H9 (cell line): Measurements from ENCODE around the gene LAMP5. TPM values are rescaled to one million over a fixed set of nuclear protein-coding genes. Genes with fewer than 3 reads are reported as not detected.

Experiments
- DNase-seq: peaks from one replicate; pipeline ENCODE4 v3.0.0-alpha.2; 2017
- H2AFZ ChIP-seq: one replicate; pipeline ENCODE4 v1.6.1; 2013; ENCODE audit warnings: mild to moderate bottlenecking, low read length, control low read depth, moderate library complexity
- H2AK5ac ChIP-seq: 2 replicates; pipeline ENCODE4 v1.6.1; 2013; ENCODE audit warnings: low read length, control low read depth, mixed read lengths; ENCODE audit not compliant: insufficient read length
- H2BK120ac ChIP-seq: one replicate; pipeline ENCODE4 v1.6.1; 2013; ENCODE audit warnings: low read depth, mild to moderate bottlenecking, low read length, control low read depth, inconsistent platforms; ENCODE audit not compliant: poor library complexity, severe bottlenecking
- H2BK12ac ChIP-seq: 2 replicates; pipeline ENCODE4 v1.6.1; 2013; ENCODE audit warnings: low read length, control low read depth, mixed read lengths, low read depth; ENCODE audit not compliant: insufficient read length
- H2BK15ac ChIP-seq: 2 replicates; pipeline ENCODE4 v1.6.1; 2013; ENCODE audit warnings: low read depth, low read length, control low read depth
- H2BK20ac ChIP-seq: one replicate; pipeline ENCODE4 v1.6.1; 2013; ENCODE audit warnings: low read depth, mild to moderate bottlenecking, low read length, control low read depth, inconsistent platforms; ENCODE audit not compliant: poor library complexity, severe bottlenecking
- H2BK5ac ChIP-seq: 2 replicates; pipeline ENCODE4 v1.6.1; 2013; ENCODE audit warnings: low read length, control low read depth, mixed read lengths; ENCODE audit not compliant: insufficient read length
- H3K14ac ChIP-seq: 2 replicates; pipeline ENCODE4 v1.6.1; 2013; ENCODE audit warnings: low read length, control low read depth; ENCODE audit not compliant: insufficient read depth
- H3K18ac ChIP-seq: 2 replicates; pipeline ENCODE4 v1.6.1; 2013; ENCODE audit warnings: low read depth, mild to moderate bottlenecking, mixed read lengths, low read length, control low read depth; ENCODE audit not compliant: insufficient read length
- H3K23ac ChIP-seq: 2 replicates; pipeline ENCODE4 v1.6.1; 2013; ENCODE audit warnings: low read length, control low read depth, mixed read lengths, low read depth; ENCODE audit not compliant: insufficient read length
- H3K23me2 ChIP-seq: 2 replicates; pipeline ENCODE4 v1.6.1; 2013; ENCODE audit warnings: low read depth, mild to moderate bottlenecking, mixed read lengths, low read length, control low read depth; ENCODE audit not compliant: insufficient read length, poor library complexity, severe bottlenecking
- H3K27ac ChIP-seq: 2 replicates; pipeline ENCODE4 v1.5.1; 2013; ENCODE audit warnings: low read length, control low read depth, mixed read lengths, low read depth; ENCODE audit not compliant: insufficient read length
- H3K27me3 ChIP-seq: 2 replicates; pipeline ENCODE4 v1.6.1; 2013; ENCODE audit warnings: low read length, control low read depth, inconsistent platforms; ENCODE audit not compliant: insufficient read depth
- H3K4ac ChIP-seq: 2 replicates; pipeline ENCODE4 v1.6.1; 2013; ENCODE audit warnings: low read depth, mild to moderate bottlenecking, control low read depth, inconsistent platforms, low read length, moderate library complexity
- H3K4me1 ChIP-seq: 2 replicates; pipeline ENCODE4 v1.6.1; 2013; ENCODE audit warnings: low read length, control low read depth, inconsistent platforms; ENCODE audit not compliant: insufficient read depth
- H3K4me2 ChIP-seq: 2 replicates; pipeline ENCODE4 v1.6.1; 2013; ENCODE audit warnings: low read length, control low read depth, mixed read lengths; ENCODE audit not compliant: insufficient read length, insufficient read depth
- H3K56ac ChIP-seq: 2 replicates; pipeline ENCODE4 v1.6.1; 2013; ENCODE audit warnings: low read depth, mild to moderate bottlenecking, mixed read lengths, low read length, control low read depth; ENCODE audit not compliant: insufficient read length
- H3K79me1 ChIP-seq: 2 replicates; pipeline ENCODE4 v1.6.1; 2013; ENCODE audit warnings: low read depth, mild to moderate bottlenecking, moderate library complexity, low read length, control low read depth, inconsistent platforms; ENCODE audit not compliant: insufficient read depth, poor library complexity, severe bottlenecking
- H3K79me2 ChIP-seq: 2 replicates; pipeline ENCODE4 v1.6.1; 2013; ENCODE audit warnings: low read length, control low read depth, inconsistent platforms; ENCODE audit not compliant: insufficient read depth
- H3K9ac ChIP-seq: 2 replicates; pipeline ENCODE4 v1.6.1; 2013; ENCODE audit warnings: low read length, control low read depth, mixed read lengths; ENCODE audit not compliant: insufficient read length; ENCODE audit errors: extremely low read depth
- H3K9me3 ChIP-seq: one replicate; pipeline ENCODE4 v1.6.1; 2013; ENCODE audit warnings: low read depth, low read length, inconsistent platforms; ENCODE audit not compliant: control insufficient read depth
- H3T11ph ChIP-seq: one replicate; pipeline ENCODE4 v1.6.1; 2013; ENCODE audit warnings: mild to moderate bottlenecking, low read length, control low read depth, inconsistent platforms
- H4K20me1 ChIP-seq: one replicate; pipeline ENCODE4 v1.6.1; 2013; ENCODE audit not compliant: control insufficient read depth, insufficient read length, insufficient read depth
- H4K5ac ChIP-seq: 2 replicates; pipeline ENCODE4 v1.6.1; 2013; ENCODE audit warnings: low read depth, mild to moderate bottlenecking, mixed read lengths, low read length, control low read depth; ENCODE audit not compliant: insufficient read length
- H4K8ac ChIP-seq: replicated peaks from 2 replicates; pipeline ENCODE4 v1.6.1; 2013; ENCODE audit warnings: low read length, control low read depth, mixed read lengths, low read depth; ENCODE audit not compliant: insufficient read length
- H4K91ac ChIP-seq: 2 replicates; pipeline ENCODE4 v1.6.1; 2013; ENCODE audit warnings: low read depth, mild to moderate bottlenecking, moderate library complexity, mixed read lengths, low read length, control low read depth; ENCODE audit not compliant: insufficient read length
- H3K27ac Mint-ChIP-seq, 3 experiments: 2 replicates in 2 of 3; 3 replicates in 1 of 3; pipeline ENCODE4 v1.8.0; 2020 to 2021; ENCODE audit warnings: mixed read lengths in 3 of 3, mild to moderate bottlenecking in 1 of 3, moderate library complexity in 1 of 3
- H3K27me3 Mint-ChIP-seq: 2 replicates; pipeline ENCODE4 v1.8.0; 2021; ENCODE audit warnings: low read depth, mild to moderate bottlenecking, moderate library complexity, mixed read lengths
- H3K36me3 Mint-ChIP-seq, 3 experiments: 2 replicates in 2 of 3; 3 replicates in 1 of 3; pipeline ENCODE4 v1.8.0; 2020 to 2021; ENCODE audit warnings: low read depth in 3 of 3, mixed read lengths in 3 of 3; ENCODE audit not compliant: insufficient read depth in 1 of 3
- H3K4me1 Mint-ChIP-seq, 2 experiments: 2 replicates each; pipeline ENCODE4 v1.8.0; 2020; ENCODE audit warnings: mixed read lengths in 2 of 2
- H3K4me3 Mint-ChIP-seq, 2 experiments: 2 replicates in 1 of 2; 3 replicates in 1 of 2; pipeline ENCODE4 v1.8.0; 2020 to 2021; ENCODE audit warnings: mild to moderate bottlenecking in 2 of 2, mixed read lengths in 2 of 2, moderate library complexity in 1 of 2
- H3K9me3 Mint-ChIP-seq, 2 experiments: 2 replicates in 1 of 2; 3 replicates in 1 of 2; pipeline ENCODE4 v1.8.0; 2020; ENCODE audit warnings: mild to moderate bottlenecking in 2 of 2, mixed read lengths in 2 of 2, moderate library complexity in 1 of 2
- WGBS: extraction: QIAGEN DNeasy Blood & Tissue Kit; methylation state at CpG from one replicate; pipeline ENCODE4 v1.1.7; 2013; ENCODE audit warnings: missing lambda C conversion rate, low lambda C conversion rate, mixed read lengths; ENCODE audit not compliant: insufficient read length; ENCODE audit errors: extremely low coverage; 5-methylcytosine and 5-hydroxymethylcytosine counted together
- total RNA-seq: library from RNA; stranded (reverse); gene quantifications from 2 replicates; pipeline ENCODE4 v1.2.1, GENCODE V29; 2021
- TF ChIP-seq, protein P1 (sequence below): fragments of 200-600 bp; sonication (generic); conservative IDR thresholded peaks from 3 replicates; pipeline ENCODE4 v1.8.0; 2021; ENCODE audit warnings: antibody characterized with exemption, mild to moderate bottlenecking

The LAMP5 gene
- total RNA-seq, 1 experiment from 2014 or later: 0.35 TPM

DNA sequence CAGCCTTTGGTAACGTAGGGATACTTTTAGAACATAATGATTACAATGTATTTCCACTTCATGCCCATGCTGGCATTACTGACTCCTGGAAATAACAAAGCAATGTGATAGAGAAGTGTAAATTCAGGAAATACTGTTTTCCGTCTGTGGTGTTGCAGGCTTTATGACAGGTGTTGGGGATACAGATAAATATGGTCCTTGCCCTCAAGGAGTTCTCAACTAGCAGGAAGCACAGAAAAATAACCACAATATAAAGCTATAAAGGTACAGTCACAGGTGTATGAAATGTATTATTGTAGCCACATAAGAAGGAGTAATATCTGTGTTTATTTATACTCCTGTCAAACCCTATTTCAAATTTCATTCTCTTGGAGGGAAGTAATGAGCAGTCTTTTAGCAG lies 12.9 kb upstream of the LAMP5 start:
- Histone ChIP-seq H4K20me1 (no peaks in the 10 kb centered on the region), H3K79me2 (no peaks in the 10 kb centered on the region), H3K14ac (no peak overlapping the region), H3K56ac (no peak overlapping the region), H3K79me1 (no peaks in the 10 kb centered on the region), H4K5ac (no peak overlapping the region), H2AK5ac (no peak overlapping the region), H3K23me2 (no peaks in the 10 kb centered on the region), H3K9me3 (no peaks in the 10 kb centered on the region), H3K23ac (no peak overlapping the region), H3K9ac (no peak overlapping the region), H3T11ph (no peak overlapping the region), H3K4me1 (no peaks in the 10 kb centered on the region; the same call in 1 of the 2 replicates), H2BK15ac (no peak overlapping the region), H3K27me3 (peaks cover 14% of the 10 kb centered on the region; the same call in 1 of the 2 replicates), H3K27ac (no peak overlapping the region), H2BK12ac (no peak overlapping the region), H2AFZ (no peak overlapping the region), H2BK5ac (no peak overlapping the region), H3K4me2 (no peak overlapping the region), H3K18ac (no peak overlapping the region), H4K91ac (no peak overlapping the region), H2BK20ac (no peak overlapping the region), H2BK120ac (no peak overlapping the region), H3K4ac (no peak overlapping the region), H4K8ac (no peak overlapping the region)
- no peak overlapping the region for H3K4me3 Mint-ChIP-seq
- H3K4me1 Mint-ChIP-seq: peaks cover 8 to 11% of the 10 kb centered on the region in 2 experiments
- no CpG with 5 or more reads among the region's 2 CpGs for WGBS
- H3K36me3 Mint-ChIP-seq: no peaks in the 10 kb centered on the region
- no peak overlapping the region for H3K27ac Mint-ChIP-seq
- H3K9me3 Mint-ChIP-seq: peaks cover 1 to 4% of the 10 kb centered on the region in 2 experiments; a peak in 1 of 5 replicates
- H3K27me3 Mint-ChIP-seq: peaks cover 42% of the 10 kb centered on the region
- TF ChIP-seq, protein P1, sequence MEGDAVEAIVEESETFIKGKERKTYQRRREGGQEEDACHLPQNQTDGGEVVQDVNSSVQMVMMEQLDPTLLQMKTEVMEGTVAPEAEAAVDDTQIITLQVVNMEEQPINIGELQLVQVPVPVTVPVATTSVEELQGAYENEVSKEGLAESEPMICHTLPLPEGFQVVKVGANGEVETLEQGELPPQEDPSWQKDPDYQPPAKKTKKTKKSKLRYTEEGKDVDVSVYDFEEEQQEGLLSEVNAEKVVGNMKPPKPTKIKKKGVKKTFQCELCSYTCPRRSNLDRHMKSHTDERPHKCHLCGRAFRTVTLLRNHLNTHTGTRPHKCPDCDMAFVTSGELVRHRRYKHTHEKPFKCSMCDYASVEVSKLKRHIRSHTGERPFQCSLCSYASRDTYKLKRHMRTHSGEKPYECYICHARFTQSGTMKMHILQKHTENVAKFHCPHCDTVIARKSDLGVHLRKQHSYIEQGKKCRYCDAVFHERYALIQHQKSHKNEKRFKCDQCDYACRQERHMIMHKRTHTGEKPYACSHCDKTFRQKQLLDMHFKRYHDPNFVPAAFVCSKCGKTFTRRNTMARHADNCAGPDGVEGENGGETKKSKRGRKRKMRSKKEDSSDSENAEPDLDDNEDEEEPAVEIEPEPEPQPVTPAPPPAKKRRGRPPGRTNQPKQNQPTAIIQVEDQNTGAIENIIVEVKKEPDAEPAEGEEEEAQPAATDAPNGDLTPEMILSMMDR: no peak
- DNase-seq: no peak
